ENCODE measurements around the gene TRAF4. TPM values are rescaled to one million over a fixed set of nuclear protein-coding genes. Genes with fewer than 3 reads are reported as not detected.

TRAF4 gene
- polyA plus RNA-seq, 1 donor (not counting 4 experiments of a cell fraction or from before 2014, with no cell fraction given) = 57.3 TPM

DNA sequence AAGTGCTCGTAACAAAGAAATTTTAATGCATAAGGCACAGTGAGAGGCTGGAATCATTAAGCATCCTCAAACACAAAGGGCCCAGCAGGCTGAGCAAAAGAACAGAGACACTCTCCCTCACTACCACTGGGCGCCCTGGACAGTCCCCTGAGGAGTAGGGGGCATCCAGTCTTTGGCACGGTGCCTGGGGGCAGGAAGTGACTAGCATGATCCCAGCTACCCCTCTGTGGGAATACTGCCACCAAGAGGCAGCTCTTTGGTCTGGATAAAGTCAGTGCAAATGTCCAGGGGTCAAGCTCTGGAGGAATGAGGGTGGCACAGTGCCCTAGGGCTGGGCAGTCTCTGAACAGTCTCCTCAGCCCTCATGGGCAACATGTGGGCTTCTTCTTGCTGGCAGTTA is 29.5 kb upstream of the TRAF4 start:
- peaks cover 30% of the 10 kb centered on the region for H3K4me1 ChIP-seq (ENCODE audit: control insufficient read depth, extremely low read depth, insufficient read depth, low read length)
- no peak overlapping the region for H3K9ac ChIP-seq (ENCODE audit: control insufficient read depth, extremely low read depth, insufficient read depth, low read length)
- no peak overlapping the region for H3K27ac ChIP-seq (ENCODE audit: control insufficient read depth, insufficient read depth, low read length)
- H3K9me3 ChIP-seq (ENCODE audit: control insufficient read depth, low read depth, low read length) = no peaks in the 10 kb centered on the region
- peaks cover 23% of the 10 kb centered on the region for H3K79me2 ChIP-seq (ENCODE audit: control insufficient read depth, insufficient read depth, low read length)
- peaks cover 16 to 33% of the 10 kb centered on the region in 2 experiments for H3K36me3 ChIP-seq (ENCODE audit: control insufficient read depth in 2 of 2, extremely low read depth in 1 of 2, insufficient read depth in 2 of 2, low read length in 2 of 2)
- no peaks in the 10 kb centered on the region for H3K27me3 ChIP-seq (ENCODE audit: control insufficient read depth, extremely low read depth, insufficient read depth, low read length)
- no peak overlapping the region for H3K4me2 ChIP-seq (ENCODE audit: control insufficient read depth, extremely low read depth, insufficient read depth, low read depth, low read length)
- TF ChIP-seq EZH2 (IDR thresholded peaks at IDR 0.05; ENCODE audit: low read length) = no peak
- TF ChIP-seq, protein P1, sequence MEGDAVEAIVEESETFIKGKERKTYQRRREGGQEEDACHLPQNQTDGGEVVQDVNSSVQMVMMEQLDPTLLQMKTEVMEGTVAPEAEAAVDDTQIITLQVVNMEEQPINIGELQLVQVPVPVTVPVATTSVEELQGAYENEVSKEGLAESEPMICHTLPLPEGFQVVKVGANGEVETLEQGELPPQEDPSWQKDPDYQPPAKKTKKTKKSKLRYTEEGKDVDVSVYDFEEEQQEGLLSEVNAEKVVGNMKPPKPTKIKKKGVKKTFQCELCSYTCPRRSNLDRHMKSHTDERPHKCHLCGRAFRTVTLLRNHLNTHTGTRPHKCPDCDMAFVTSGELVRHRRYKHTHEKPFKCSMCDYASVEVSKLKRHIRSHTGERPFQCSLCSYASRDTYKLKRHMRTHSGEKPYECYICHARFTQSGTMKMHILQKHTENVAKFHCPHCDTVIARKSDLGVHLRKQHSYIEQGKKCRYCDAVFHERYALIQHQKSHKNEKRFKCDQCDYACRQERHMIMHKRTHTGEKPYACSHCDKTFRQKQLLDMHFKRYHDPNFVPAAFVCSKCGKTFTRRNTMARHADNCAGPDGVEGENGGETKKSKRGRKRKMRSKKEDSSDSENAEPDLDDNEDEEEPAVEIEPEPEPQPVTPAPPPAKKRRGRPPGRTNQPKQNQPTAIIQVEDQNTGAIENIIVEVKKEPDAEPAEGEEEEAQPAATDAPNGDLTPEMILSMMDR (optimal IDR thresholded peaks at IDR 0.05 in 1 of 3, IDR thresholded peaks at IDR 0.05 in 1 of 3, conservative IDR thresholded peaks at IDR 0.05 in 1 of 3; ENCODE audit: extremely low read depth in 1 of 3, insufficient read depth in 2 of 3, low read length in 3 of 3) = peak in 1 of 3 experiments; percentile 27
- no peak for DNase-seq (ENCODE audit: low read depth, low spot score)
- peaks cover 3% of the 10 kb centered on the region for H3K9me1 ChIP-seq (ENCODE audit: control insufficient read depth, extremely low read depth, insufficient read depth, low read length)
- FAIRE-seq = no peak
- dilution Hi-C loops (cut with MboI; ENCODE audit: extremely low pct_ligation_motif_present, low sequenced_read_pairs) = no loop called here
- peaks cover 4% of the 10 kb centered on the region for H4K20me1 ChIP-seq (ENCODE audit: control insufficient read depth, extremely low read depth, insufficient read depth, low read length)
- H3K4me3 ChIP-seq (ENCODE audit: control insufficient read depth in 2 of 3, extremely low read depth in 1 of 3, insufficient read depth in 2 of 3, low read depth in 1 of 3, low read length in 3 of 3) = no peak overlapping the region
- H2AFZ ChIP-seq (ENCODE audit: control insufficient read depth, low read length) = no peak overlapping the region

DNA sequence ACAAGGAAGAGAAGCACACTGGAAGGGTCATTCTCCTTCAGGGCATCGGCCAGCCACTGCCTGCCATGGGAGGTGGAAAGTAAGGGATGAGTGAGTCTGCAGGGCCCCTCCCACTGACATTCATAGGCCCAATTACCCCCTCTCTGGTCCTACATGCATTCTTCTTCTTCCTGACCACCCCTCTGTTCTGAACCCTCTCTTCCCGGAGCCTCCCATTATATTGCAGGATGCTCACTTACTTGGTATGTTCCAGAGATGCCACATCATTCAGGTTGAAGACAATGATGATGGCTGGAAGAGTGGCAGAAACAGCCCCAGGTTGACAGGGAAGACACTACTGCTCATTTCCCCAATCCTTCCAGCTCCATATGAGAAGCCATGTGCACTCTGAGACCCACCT is 28.6 kb upstream of the TRAF4 start:
- DNase-seq (ENCODE audit: low read depth, low spot score) (no peak), FAIRE-seq (no peak)
- no peak for TF ChIP-seq EZH2 (IDR thresholded peaks at IDR 0.05; ENCODE audit: low read length)
- TF ChIP-seq, protein P1 (optimal IDR thresholded peaks at IDR 0.05 in 1 of 3, IDR thresholded peaks at IDR 0.05 in 1 of 3, conservative IDR thresholded peaks at IDR 0.05 in 1 of 3; ENCODE audit: extremely low read depth in 1 of 3, insufficient read depth in 2 of 3, low read length in 3 of 3) = no peak
- Histone ChIP-seq H2AFZ (ENCODE audit: control insufficient read depth, low read length) (no peak overlapping the region), H3K36me3 (ENCODE audit: control insufficient read depth in 2 of 2, extremely low read depth in 1 of 2, insufficient read depth in 2 of 2, low read length in 2 of 2) (peaks cover 16 to 33% of the 10 kb centered on the region in 2 experiments), H3K9ac (ENCODE audit: control insufficient read depth, extremely low read depth, insufficient read depth, low read length) (no peak overlapping the region), H3K79me2 (ENCODE audit: control insufficient read depth, insufficient read depth, low read length) (peaks cover 28% of the 10 kb centered on the region), H3K4me3 (ENCODE audit: control insufficient read depth in 2 of 3, extremely low read depth in 1 of 3, insufficient read depth in 2 of 3, low read depth in 1 of 3, low read length in 3 of 3) (no peak overlapping the region), H3K9me1 (ENCODE audit: control insufficient read depth, extremely low read depth, insufficient read depth, low read length) (peaks cover 3% of the 10 kb centered on the region), H3K27ac (ENCODE audit: control insufficient read depth, insufficient read depth, low read length) (no peak overlapping the region), H3K27me3 (ENCODE audit: control insufficient read depth, extremely low read depth, insufficient read depth, low read length) (no peaks in the 10 kb centered on the region), H4K20me1 (ENCODE audit: control insufficient read depth, extremely low read depth, insufficient read depth, low read length) (peaks cover 5% of the 10 kb centered on the region), H3K4me2 (ENCODE audit: control insufficient read depth, extremely low read depth, insufficient read depth, low read depth, low read length) (no peak overlapping the region), H3K4me1 (ENCODE audit: control insufficient read depth, extremely low read depth, insufficient read depth, low read length) (peaks cover 30% of the 10 kb centered on the region), H3K9me3 (ENCODE audit: control insufficient read depth, low read depth, low read length) (no peaks in the 10 kb centered on the region)
- dilution Hi-C loops (cut with MboI; ENCODE audit: extremely low pct_ligation_motif_present, low sequenced_read_pairs) = no loop called here
